Ishikawa (cell line): ENCODE results near the gene PLXNA4.

Experiments
- CEBPB ChIP-seq: IDR thresholded peaks from 2 replicates; pipeline ENCODE4 v1.6.1; 2012
- CREB1 ChIP-seq: IDR thresholded peaks from 2 replicates; pipeline ENCODE4 v1.6.1; 2012; ENCODE audit warnings: low read depth
- EGR1 ChIP-seq: IDR thresholded peaks from 2 replicates; pipeline ENCODE4 v1.6.1; 2012
- EP300 ChIP-seq: IDR thresholded peaks from 2 replicates; pipeline ENCODE4 v1.6.1; 2012; ENCODE audit warnings: borderline replicate concordance
- FOXM1 ChIP-seq: IDR thresholded peaks from 2 replicates; pipeline ENCODE4 v1.6.1; 2012; ENCODE audit warnings: low read depth, borderline replicate concordance
- RAD21 ChIP-seq: IDR thresholded peaks from 2 replicates; pipeline ENCODE4 v1.6.1; 2012; ENCODE audit warnings: low read depth
- TAF1 ChIP-seq: IDR thresholded peaks from 2 replicates; pipeline ENCODE4 v1.6.1; 2012; ENCODE audit warnings: low read depth, mild to moderate bottlenecking
- TEAD4 ChIP-seq: IDR thresholded peaks from 2 replicates; pipeline ENCODE4 v1.6.1; 2012
- YY1 ChIP-seq: IDR thresholded peaks from 2 replicates; pipeline ENCODE4 v1.6.1; 2012; ENCODE audit warnings: low read depth
- TF ChIP-seq, protein P1 (sequence below): IDR thresholded peaks from 2 replicates; pipeline ENCODE4 v1.6.1; 2012
- TF ChIP-seq, protein P2 (sequence below): IDR thresholded peaks from 2 replicates; pipeline ENCODE4 v1.6.1; 2012
- TF ChIP-seq, protein P3 (sequence below): IDR thresholded peaks from 2 replicates; pipeline ENCODE4 v1.6.1; 2012; ENCODE audit warnings: low read depth, mild to moderate bottlenecking

DNA sequence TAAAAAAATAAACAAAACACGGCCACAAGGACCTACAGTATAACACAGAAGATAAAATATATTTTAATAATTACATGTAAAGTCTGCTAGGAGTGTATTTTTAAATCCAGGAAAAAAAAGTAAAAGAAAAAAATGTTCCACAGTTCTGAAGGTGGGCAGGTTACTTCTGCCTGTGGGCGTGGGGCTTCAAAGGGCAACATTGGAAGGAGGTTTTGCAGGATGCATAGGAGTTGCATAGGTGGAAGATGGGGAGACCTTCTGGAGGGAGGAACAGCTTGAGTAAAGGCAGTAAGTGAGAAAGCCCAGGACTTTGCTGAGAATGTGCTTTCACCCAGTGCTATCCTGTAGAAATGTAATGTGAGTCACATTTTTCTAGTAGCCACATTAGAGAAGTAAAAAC, 37.5 kb upstream of the PLXNA4 start:
- TF ChIP-seq, protein P1, sequence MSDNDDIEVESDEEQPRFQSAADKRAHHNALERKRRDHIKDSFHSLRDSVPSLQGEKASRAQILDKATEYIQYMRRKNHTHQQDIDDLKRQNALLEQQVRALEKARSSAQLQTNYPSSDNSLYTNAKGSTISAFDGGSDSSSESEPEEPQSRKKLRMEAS: no peak
- TF ChIP-seq, protein P2, sequence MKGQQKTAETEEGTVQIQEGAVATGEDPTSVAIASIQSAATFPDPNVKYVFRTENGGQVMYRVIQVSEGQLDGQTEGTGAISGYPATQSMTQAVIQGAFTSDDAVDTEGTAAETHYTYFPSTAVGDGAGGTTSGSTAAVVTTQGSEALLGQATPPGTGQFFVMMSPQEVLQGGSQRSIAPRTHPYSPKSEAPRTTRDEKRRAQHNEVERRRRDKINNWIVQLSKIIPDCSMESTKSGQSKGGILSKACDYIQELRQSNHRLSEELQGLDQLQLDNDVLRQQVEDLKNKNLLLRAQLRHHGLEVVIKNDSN: no peak
- TF ChIP-seq, protein P3, sequence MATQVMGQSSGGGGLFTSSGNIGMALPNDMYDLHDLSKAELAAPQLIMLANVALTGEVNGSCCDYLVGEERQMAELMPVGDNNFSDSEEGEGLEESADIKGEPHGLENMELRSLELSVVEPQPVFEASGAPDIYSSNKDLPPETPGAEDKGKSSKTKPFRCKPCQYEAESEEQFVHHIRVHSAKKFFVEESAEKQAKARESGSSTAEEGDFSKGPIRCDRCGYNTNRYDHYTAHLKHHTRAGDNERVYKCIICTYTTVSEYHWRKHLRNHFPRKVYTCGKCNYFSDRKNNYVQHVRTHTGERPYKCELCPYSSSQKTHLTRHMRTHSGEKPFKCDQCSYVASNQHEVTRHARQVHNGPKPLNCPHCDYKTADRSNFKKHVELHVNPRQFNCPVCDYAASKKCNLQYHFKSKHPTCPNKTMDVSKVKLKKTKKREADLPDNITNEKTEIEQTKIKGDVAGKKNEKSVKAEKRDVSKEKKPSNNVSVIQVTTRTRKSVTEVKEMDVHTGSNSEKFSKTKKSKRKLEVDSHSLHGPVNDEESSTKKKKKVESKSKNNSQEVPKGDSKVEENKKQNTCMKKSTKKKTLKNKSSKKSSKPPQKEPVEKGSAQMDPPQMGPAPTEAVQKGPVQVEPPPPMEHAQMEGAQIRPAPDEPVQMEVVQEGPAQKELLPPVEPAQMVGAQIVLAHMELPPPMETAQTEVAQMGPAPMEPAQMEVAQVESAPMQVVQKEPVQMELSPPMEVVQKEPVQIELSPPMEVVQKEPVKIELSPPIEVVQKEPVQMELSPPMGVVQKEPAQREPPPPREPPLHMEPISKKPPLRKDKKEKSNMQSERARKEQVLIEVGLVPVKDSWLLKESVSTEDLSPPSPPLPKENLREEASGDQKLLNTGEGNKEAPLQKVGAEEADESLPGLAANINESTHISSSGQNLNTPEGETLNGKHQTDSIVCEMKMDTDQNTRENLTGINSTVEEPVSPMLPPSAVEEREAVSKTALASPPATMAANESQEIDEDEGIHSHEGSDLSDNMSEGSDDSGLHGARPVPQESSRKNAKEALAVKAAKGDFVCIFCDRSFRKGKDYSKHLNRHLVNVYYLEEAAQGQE: no peak
- TF ChIP-seq EP300 (no peak), RAD21 (no peak), TAF1 (no peak), TEAD4 (no peak), CREB1 (no peak), YY1 (no peak), CEBPB (no peak), FOXM1 (no peak), EGR1 (no peak)
